CD14-positive monocyte (primary cell): ENCODE measurements around the gene AFG3L2. TPM values are rescaled to one million over a fixed set of nuclear protein-coding genes. Genes with fewer than 3 reads are reported as not detected.

Experiments used
- DNase-seq, 3 donors: peaks; one replicate each; pipeline ENCODE4 v3.0.0-alpha.2; 2011 to 2022
- H2AFZ ChIP-seq: 2 replicates; pipeline ENCODE4 v1.6.0; 2012; ENCODE audit warnings: mild to moderate bottlenecking, low read depth, low read length, inconsistent platforms; ENCODE audit not compliant: insufficient read depth, poor library complexity, severe bottlenecking
- H3K27ac ChIP-seq, 2 donors: 1 replicate in 1 of 2; 2 replicates in 1 of 2; pipeline ENCODE4 v1.5.1; 2012 to 2013; ENCODE audit warnings: low read length in 2 of 2, control low read depth in 1 of 2, inconsistent platforms in 1 of 2, low read depth in 1 of 2, mild to moderate bottlenecking in 1 of 2
- H3K27me3 ChIP-seq, 2 donors: one replicate each; pipeline versions ENCODE4 v1.6.0 to v1.6.1; 2011 to 2013; ENCODE audit warnings: low read length in 2 of 2; ENCODE audit not compliant: control insufficient read depth in 2 of 2, insufficient read depth in 2 of 2
- H3K36me3 ChIP-seq, 2 donors: replicated peaks in 1 of 2; 1 replicate in 1 of 2; 2 replicates in 1 of 2; pipeline versions ENCODE4 v1.5.1 to v1.6.1; 2012 to 2013; ENCODE audit warnings: low read length in 2 of 2, control low read depth in 1 of 2, inconsistent platforms in 1 of 2, mild to moderate bottlenecking in 1 of 2; ENCODE audit not compliant: insufficient read depth in 2 of 2, control insufficient read depth in 1 of 2
- H3K4me1 ChIP-seq, 2 donors: 1 replicate in 1 of 2; 2 replicates in 1 of 2; pipeline versions ENCODE4 v1.5.1 to v1.6.1; 2012 to 2013; ENCODE audit warnings: low read length in 2 of 2, control low read depth in 1 of 2, inconsistent platforms in 1 of 2, mild to moderate bottlenecking in 1 of 2, moderate library complexity in 1 of 2; ENCODE audit not compliant: insufficient read depth in 2 of 2, control insufficient read depth in 1 of 2
- H3K4me2 ChIP-seq: replicated peaks from 2 replicates; pipeline ENCODE3; 2012; ENCODE audit warnings: low read length, moderate library complexity, mild to moderate bottlenecking; ENCODE audit not compliant: poor library complexity, severe bottlenecking; ENCODE audit errors: extremely low read depth
- H3K4me3 ChIP-seq, 3 experiments: fragments of 200-600 bp in 1 of 3; sonication (generic) in 1 of 3; replicated peaks in 1 of 3; 1 replicate in 2 of 3; 2 replicates in 1 of 3; pipeline ENCODE4 v1.5.1; 2011 to 2013; ENCODE audit warnings: low read length in 3 of 3, mild to moderate bottlenecking in 3 of 3, control low read depth in 2 of 3, low read depth in 2 of 3, inconsistent platforms in 1 of 3, moderate library complexity in 1 of 3
- H3K79me2 ChIP-seq: 2 replicates; pipeline ENCODE4 v1.6.0; 2012; ENCODE audit warnings: mild to moderate bottlenecking, control low read depth, inconsistent platforms, low read length, moderate library complexity; ENCODE audit not compliant: insufficient read depth
- H3K9ac ChIP-seq: 2 replicates; pipeline ENCODE4 v1.6.0; 2017; ENCODE audit warnings: low read length, mild to moderate bottlenecking; ENCODE audit not compliant: insufficient read depth, poor library complexity, severe bottlenecking
- H3K9me3 ChIP-seq, 2 donors: replicated peaks in 1 of 2; 1 replicate in 1 of 2; 2 replicates in 1 of 2; pipeline versions ENCODE4 v1.5.1 to v1.6.1; 2012 to 2013; ENCODE audit warnings: low read length in 2 of 2, control low read depth in 1 of 2; ENCODE audit not compliant: control insufficient read depth in 1 of 2, insufficient read depth in 1 of 2
- H4K20me1 ChIP-seq: 2 replicates; pipeline ENCODE4 v1.6.0; 2012; ENCODE audit warnings: mild to moderate bottlenecking, low read length, control low read depth, moderate library complexity; ENCODE audit not compliant: insufficient read depth
- H3K27ac Mint-ChIP-seq, 7 donors: one replicate each; pipeline ENCODE4 v1.8.0; 2020; ENCODE audit warnings: mild to moderate bottlenecking in 7 of 7, mixed read lengths in 7 of 7, moderate library complexity in 6 of 7, inconsistent platforms in 2 of 7
- H3K27me3 Mint-ChIP-seq, 3 donors: one replicate each; pipeline ENCODE4 v1.8.0; 2021 to 2022; ENCODE audit warnings: low read depth in 3 of 3, mild to moderate bottlenecking in 3 of 3, mixed read lengths in 3 of 3, moderate library complexity in 3 of 3, inconsistent platforms in 1 of 3
- H3K36me3 Mint-ChIP-seq, 2 donors: one replicate each; pipeline ENCODE4 v1.8.0; 2020; ENCODE audit warnings: mixed read lengths in 2 of 2, inconsistent platforms in 1 of 2, mild to moderate bottlenecking in 1 of 2
- H3K4me1 Mint-ChIP-seq: one replicate; pipeline ENCODE4 v1.8.0; 2020; ENCODE audit warnings: mild to moderate bottlenecking, mixed read lengths
- H3K4me3 Mint-ChIP-seq, 2 donors: one replicate each; pipeline ENCODE4 v1.8.0; 2020; ENCODE audit warnings: mild to moderate bottlenecking in 2 of 2, mixed read lengths in 2 of 2, moderate library complexity in 1 of 2
- H3K9me3 Mint-ChIP-seq, 7 donors: one replicate each; pipeline ENCODE4 v1.8.0; 2020 to 2022; ENCODE audit warnings: mixed read lengths in 7 of 7, mild to moderate bottlenecking in 6 of 7, moderate library complexity in 6 of 7, inconsistent platforms in 2 of 7
- CTCF ChIP-seq: fragments of 200-600 bp; IDR thresholded peaks from one replicate; pipeline ENCODE4 v1.8.0; 2022; ENCODE audit warnings: antibody characterized with exemption, mild to moderate bottlenecking
- WGBS: methylation state at CpG from one replicate; pipeline ENCODE4 v1.1.5; 2013; ENCODE audit warnings: missing lambda C conversion rate; ENCODE audit not compliant: insufficient coverage; 5-methylcytosine and 5-hydroxymethylcytosine counted together
- intact Hi-C, 2 donors: fragments of 100-400 bp; cut with micrococcal nuclease; formaldehyde crosslinking; loops; one replicate each; pipeline versions ENCODE4 v1.15.0 to v1.15.1; 2023
- polyA plus RNA-seq, 3 donors: library from polyadenylated mRNA; depleted of rRNA in 1 of 3; unstranded in 2 of 3; stranded (reverse) in 1 of 3; fragments of 300-500 nt in 2 of 3; fragments of >200 nt in 1 of 3; fragmentation: Illumina TruSeq in 2 of 3; gene quantifications; 1 replicate in 2 of 3; 2 replicates in 1 of 3; pipeline ENCODE4 v1.2.3, GENCODE V29; 2012 to 2021

Gene AFG3L2
- polyA plus RNA-seq, 3 donors = 13.9 to 15.5 (median 13.9) TPM

- peaks cover 0 to 1% (median 0%) of the 10 kb centered on the region in 7 donors for H3K9me3 Mint-ChIP-seq
- no peak for TF ChIP-seq CTCF
- H3K9me3 ChIP-seq = no peaks in the 10 kb centered on the region
- H3K27ac ChIP-seq = no peak overlapping the region
- no peak overlapping the region for H3K4me3 Mint-ChIP-seq
- no peaks in the 10 kb centered on the region for H3K27me3 ChIP-seq
- 86% methylated on average over 1 of the region's 4 CpGs for WGBS
- no peaks in the 10 kb centered on the region for H4K20me1 ChIP-seq
- no peaks in the 10 kb centered on the region for H3K79me2 ChIP-seq
- no peak overlapping the region for H3K9ac ChIP-seq
- DNase-seq = no peak
- peaks cover 0 to 2% (median 0%) of the 10 kb centered on the region in 3 donors for H3K27me3 Mint-ChIP-seq
- H3K4me3 ChIP-seq = no peak overlapping the region
- H3K4me1 Mint-ChIP-seq = no peaks in the 10 kb centered on the region
- no peaks in the 10 kb centered on the region for H3K4me1 ChIP-seq
- H2AFZ ChIP-seq = no peak overlapping the region
- intact Hi-C loops = no loop called here
- H3K27ac Mint-ChIP-seq = peak overlapping the region in 1 of 7 donors; percentile 7
- H3K36me3 ChIP-seq = peaks cover 81 to 97% of the 10 kb centered on the region in 2 donors
- peaks cover 82 to 93% of the 10 kb centered on the region in 2 donors for H3K36me3 Mint-ChIP-seq
- no peak overlapping the region for H3K4me2 ChIP-seq
Observed at GRCh38 chr18:12347895-12348294, 29.1 kb downstream of the AFG3L2 start.

- Mint-ChIP-seq H3K4me1 (no peaks in the 10 kb centered on the region), H3K36me3 (peaks cover 81 to 98% of the 10 kb centered on the region in 2 donors), H3K4me3 (no peak overlapping the region), H3K9me3 (peaks cover 0 to 1% (median 0%) of the 10 kb centered on the region in 7 donors), H3K27ac (peak overlapping the region in 4 of 7 donors; percentile 32 to 81 (median 48)), H3K27me3 (peaks cover 0 to 2% (median 0%) of the 10 kb centered on the region in 3 donors)
- Histone ChIP-seq H3K27me3 (no peaks in the 10 kb centered on the region), H3K9ac (no peak overlapping the region), H3K4me3 (no peak overlapping the region), H3K79me2 (no peaks in the 10 kb centered on the region), H3K9me3 (no peaks in the 10 kb centered on the region), H3K36me3 (peaks cover 77 to 97% of the 10 kb centered on the region in 2 donors), H4K20me1 (no peaks in the 10 kb centered on the region), H3K4me1 (no peaks in the 10 kb centered on the region), H2AFZ (no peak overlapping the region), H3K4me2 (no peak overlapping the region), H3K27ac (no peak overlapping the region)
- no peak for DNase-seq
- intact Hi-C loops = no loop called here
- 100% methylated on average over 5 of the region's 7 CpGs for WGBS
- no peak for TF ChIP-seq CTCF
Observed at GRCh38 chr18:12346240-12346565, 30.8 kb downstream of the AFG3L2 start.
